ENCODE measurements around the gene AGTR1. TPM values are rescaled to one million over a fixed set of nuclear protein-coding genes. Genes with fewer than 3 reads are reported as not detected.

AGTR1 gene
- total and polyA plus RNA-seq, 2 of the 13 experiments (the other 11 are each of a cell fraction or from before 2014, with no cell fraction given), result 0.64 to 1.5 TPM

- no peak for TF ChIP-seq ZBTB44 (CRISPR knock-in tag; IDR thresholded peaks at IDR 0.05)
Observed at GRCh38 chr3:148682997-148683396, 14.7 kb upstream of the AGTR1 start (continued).

GRCh38 chr3:148694116-148694515 is 3.6 kb upstream of the AGTR1 start:
- no peak for DNase-seq (ENCODE audit: low spot score)
- POLR2A ChIA-PET, result no interaction called here
- no peak for FAIRE-seq
- no peaks in the 10 kb centered on the region for H3K79me2 ChIP-seq (ENCODE audit: insufficient read depth, low read length)
- no peak overlapping the region for H2AFZ ChIP-seq (ENCODE audit: low read length)
- TF ChIP-seq GFI1 (CRISPR knock-in tag; IDR thresholded peaks at IDR 0.05; ENCODE audit: borderline replicate concordance) (no peak), NR2F2 (IDR thresholded peaks at IDR 0.05; ENCODE audit: borderline replicate concordance, low read depth) (no peak), PAWR (CRISPR knock-in tag; IDR thresholded peaks at IDR 0.05; ENCODE audit: borderline replicate concordance) (no peak), MTF2 (CRISPR knock-in tag; IDR thresholded peaks at IDR 0.05; ENCODE audit: borderline replicate concordance) (no peak), SATB2 (CRISPR knock-in tag; IDR thresholded peaks at IDR 0.05) (no peak), ZNF30 (CRISPR knock-in tag; IDR thresholded peaks at IDR 0.05) (no peak), MTF1 (CRISPR knock-in tag; IDR thresholded peaks at IDR 0.05) (no peak), ZNF567 (CRISPR knock-in tag; IDR thresholded peaks at IDR 0.05; ENCODE audit: borderline replicate concordance) (no peak), MED13 (CRISPR knock-in tag; IDR thresholded peaks at IDR 0.05) (no peak), PHB2 (IDR thresholded peaks at IDR 0.05; ENCODE audit: partially characterized antibody) (no peak), TCF7 (IDR thresholded peaks at IDR 0.05; ENCODE audit: low read depth) (no peak), KLF16 (CRISPR knock-in tag; IDR thresholded peaks at IDR 0.05) (no peak), ZSCAN5A (CRISPR knock-in tag; IDR thresholded peaks at IDR 0.05; ENCODE audit: borderline replicate concordance) (no peak)
- H3K4me3 ChIP-seq (replicated peaks in 1 of 3; ENCODE audit: insufficient read depth in 1 of 3, low read depth in 2 of 3, low read length in 3 of 3), result no peak overlapping the region
- CTCF ChIA-PET (ENCODE audit: low intra/inter-chr PET ratio, low total read pairs), result no interaction called here
- H3K4me1 ChIP-seq (ENCODE audit: insufficient read depth, low read length), result peaks cover 12% of the 10 kb centered on the region
- H3K36me3 ChIP-seq (replicated peaks in 1 of 2; ENCODE audit: control insufficient read depth in 1 of 2, insufficient read depth in 2 of 2, low read length in 2 of 2), result no peaks in the 10 kb centered on the region
- H3K9ac ChIP-seq (ENCODE audit: insufficient read depth, low read depth, low read length), result no peak overlapping the region
- WGBS (ENCODE audit: low lambda C conversion rate), result 0% methylated on average over 1 of the region's 1 CpG
- intact Hi-C loops (cut with micrococcal nuclease; ENCODE audit: unreplicated experiment) (no loop called here), in situ Hi-C loops (cut with HindIII; ENCODE audit: extremely low pct_ligation_motif_present, low pct_unique_long_range_greater_than_20kb) (no loop called here)
- no peak for ATAC-seq
- no TSS peak for BruUV-seq (replicated peaks)
- H3K4me2 ChIP-seq (ENCODE audit: low read depth, low read length), result no peak overlapping the region
- H4K20me1 ChIP-seq (ENCODE audit: insufficient read depth, low read length), result no peaks in the 10 kb centered on the region
- H3K27me3 ChIP-seq (ENCODE audit: control insufficient read depth in 1 of 2, insufficient read depth in 2 of 2, low read length in 2 of 2), result peaks cover 0 to 20% of the 10 kb centered on the region in 2 experiments; a peak in 4 of 5 replicates
- H3K9me3 ChIP-seq (ENCODE audit: low read length), result no peaks in the 10 kb centered on the region
- H3K27ac ChIP-seq (ENCODE audit: extremely low read length, insufficient read depth, low read length), result no peak overlapping the region
